Daoy (cell line): ENCODE results near the gene HDAC7. TPM values are rescaled to one million over a fixed set of nuclear protein-coding genes. Genes with fewer than 3 reads are reported as not detected.

Experiments
- DNase-seq: peaks from one replicate; pipeline ENCODE4 v3.0.0-alpha.2; 2015; ENCODE audit warnings: low read depth
- total RNA-seq: library from RNA; depleted of rRNA; stranded (reverse); fragments of >200 nt; shearing (Covaris generic); gene quantifications from 2 replicates; pipeline ENCODE4 v1.2.3, GENCODE V29; 2014

HDAC7 gene
- total RNA-seq, 1 experiment from 2014 or later, result 20.6 TPM

DNA sequence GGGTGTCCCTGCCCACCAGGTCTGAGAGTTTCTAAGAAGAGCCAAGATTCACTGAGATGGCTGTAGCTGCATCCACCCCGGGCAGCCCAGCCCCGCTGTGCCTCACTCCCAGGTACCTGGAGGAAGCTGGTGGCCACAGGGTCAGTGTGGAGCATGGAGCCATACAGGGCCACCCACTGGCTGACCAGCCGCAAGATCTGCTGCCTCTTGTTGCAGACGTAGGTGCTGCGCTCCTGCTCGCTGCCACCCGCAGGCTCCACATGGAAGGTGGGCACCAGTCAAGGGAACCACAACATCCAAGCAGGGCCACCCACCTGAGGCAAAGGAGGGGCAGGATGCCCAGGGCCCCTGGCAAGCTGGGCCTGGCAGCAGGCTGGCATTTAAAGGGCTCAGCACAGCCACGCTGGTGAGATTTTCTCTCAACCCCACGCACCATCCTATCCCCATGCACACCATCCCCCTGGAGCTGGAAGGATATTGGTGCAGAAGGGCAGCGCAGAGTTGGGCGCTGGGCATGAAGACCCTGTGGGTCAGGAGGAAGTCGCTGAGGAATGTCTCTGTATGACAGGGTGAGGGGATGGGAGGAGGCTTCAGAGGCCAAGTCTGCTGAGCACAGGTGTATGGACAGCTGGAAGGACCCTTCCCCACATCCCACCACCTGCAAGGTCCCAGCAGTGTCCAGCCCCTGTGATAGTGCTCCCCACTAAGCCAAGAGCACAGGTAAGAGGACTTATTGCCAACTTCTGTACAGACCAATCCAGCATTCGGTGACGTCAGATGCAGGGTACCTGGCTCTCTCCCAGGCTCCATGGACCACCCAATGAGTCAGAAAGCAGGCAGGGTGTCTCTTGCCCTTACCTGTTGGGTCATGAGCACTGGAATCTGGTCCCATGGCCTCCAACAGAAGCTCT, 71.9 kb downstream of the HDAC7 start:
- no peak for DNase-seq

GRCh38 chr12:47747126-47747525, 72.6 kb downstream of the HDAC7 start:
- DNase-seq, result no peak

GRCh38 chr12:47746523-47746922, 73.2 kb downstream of the HDAC7 start:
- no peak for DNase-seq

- DNase-seq, result no peak
These were observed 73.6 kb downstream of the HDAC7 start for GRCh38 chr12:47746073-47746472.

GRCh38 chr12:47745485-47746041, 74.1 kb downstream of the HDAC7 start:
- no peak for DNase-seq

- DNase-seq, result no peak
These were observed 74.8 kb downstream of the HDAC7 start for GRCh38 chr12:47744778-47745436.

GRCh38 chr12:47744005-47744651, 75.6 kb downstream of the HDAC7 start:
- DNase-seq, result no peak

- DNase-seq, result no peak
These were observed 76.3 kb downstream of the HDAC7 start for GRCh38 chr12:47743311-47743860.

DNA sequence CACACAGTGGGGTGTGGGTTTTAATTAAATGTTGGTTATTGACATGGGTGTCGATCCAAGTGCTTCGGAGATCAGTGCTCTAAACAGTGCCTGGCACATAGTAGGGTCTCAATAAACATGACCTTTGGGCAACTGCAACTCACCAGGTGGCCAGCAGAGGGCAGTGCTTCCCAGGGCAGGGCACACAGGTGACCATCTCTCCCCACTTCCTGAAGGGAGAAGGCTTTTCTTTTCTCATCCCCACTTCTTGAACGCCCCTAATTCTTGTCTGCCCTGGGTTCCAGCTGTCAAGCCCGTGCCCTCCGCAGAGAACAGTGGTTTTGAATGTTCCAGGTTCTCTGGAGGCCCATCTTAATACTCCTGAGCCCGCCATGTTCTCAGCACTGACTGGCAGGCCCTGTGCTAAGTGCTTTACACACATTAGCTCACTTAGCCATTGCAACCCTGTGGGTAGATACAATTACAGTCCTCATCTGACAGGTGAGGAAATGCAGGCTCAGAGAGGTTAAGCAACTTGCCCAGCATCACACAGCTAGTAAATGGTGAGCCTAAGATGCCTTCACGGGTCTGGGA, 77.4 kb downstream of the HDAC7 start:
- DNase-seq, result peak; percentile 64

DNA sequence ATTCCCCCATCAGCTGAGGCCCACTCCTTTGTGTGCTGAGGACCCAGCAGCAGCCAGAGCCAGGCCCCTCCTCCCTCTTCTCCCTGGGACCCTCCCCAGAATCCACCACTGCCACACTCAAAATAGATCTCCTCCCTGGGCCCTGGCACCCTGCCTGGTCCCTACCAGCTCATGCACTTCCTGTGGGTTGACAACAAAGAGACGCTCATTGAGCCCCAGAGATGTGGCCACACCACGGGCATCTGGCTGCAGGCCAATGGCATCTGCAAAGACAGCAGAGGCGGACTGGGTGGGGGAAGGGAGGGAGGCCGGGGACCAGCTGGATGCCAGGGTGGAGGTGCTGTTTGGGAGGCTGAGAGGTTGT, 78.4 kb downstream of the HDAC7 start:
- DNase-seq, result peak; percentile 87

- DNase-seq, result no peak
These were observed 78.9 kb downstream of the HDAC7 start for GRCh38 chr12:47740606-47741339.

DNA sequence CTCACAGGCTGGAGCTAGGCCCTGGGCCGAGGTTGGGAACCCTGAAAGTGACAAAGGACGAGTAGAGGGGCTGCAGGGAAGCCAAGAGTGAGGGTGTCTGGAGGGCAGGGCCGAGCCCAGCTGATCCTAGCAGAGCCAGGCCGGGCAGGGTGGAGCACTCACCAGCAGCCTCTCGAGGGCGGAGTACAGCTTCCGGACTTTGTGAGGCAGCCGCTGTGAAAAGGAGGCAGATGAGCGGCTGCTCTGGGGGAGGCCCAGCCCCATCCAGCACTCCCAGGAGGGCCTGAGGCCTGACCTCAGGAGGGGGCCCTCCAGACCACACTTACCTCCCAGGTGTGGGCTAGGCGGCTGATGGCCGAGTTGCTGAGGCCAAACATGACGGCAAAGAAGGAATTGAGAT, 79.7 kb downstream of the HDAC7 start:
- no peak for DNase-seq

- no peak for DNase-seq
These were observed 80.4 kb downstream of the HDAC7 start for GRCh38 chr12:47739297-47739696.

DNA sequence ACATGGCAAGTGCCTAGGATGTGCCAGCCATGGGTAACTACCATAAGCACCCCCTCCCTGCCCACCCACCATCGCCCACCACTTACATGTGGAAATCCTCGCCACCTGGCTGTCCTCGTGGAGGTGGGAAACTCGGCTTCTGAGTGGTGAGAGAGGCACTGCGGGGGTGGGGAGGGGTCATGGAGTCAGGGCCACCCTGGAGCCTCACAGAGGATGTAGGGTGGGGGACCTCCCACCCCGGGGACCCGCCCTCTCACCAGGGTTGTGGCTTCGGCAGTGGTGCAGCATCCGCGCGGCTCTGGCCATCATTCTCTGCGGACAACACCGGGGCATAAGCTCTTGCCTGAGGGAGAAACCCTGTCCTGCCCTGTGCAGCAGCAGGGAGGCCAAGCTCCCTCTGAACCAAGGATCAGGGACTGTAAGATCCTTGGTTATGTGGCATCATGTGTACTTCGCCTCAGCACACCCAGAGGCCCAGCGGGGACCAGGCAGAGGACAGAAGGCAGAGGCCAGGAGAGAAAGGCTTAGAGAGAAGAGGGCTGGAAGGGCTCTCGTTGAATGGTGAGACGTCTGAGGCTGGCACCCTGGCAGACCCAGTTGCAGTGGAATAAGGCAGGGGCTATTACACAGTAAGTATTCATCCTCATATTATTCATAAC, 81.6 kb downstream of the HDAC7 start:
- DNase-seq, result no peak

GRCh38 chr12:47736877-47737676, 82.6 kb downstream of the HDAC7 start:
- DNase-seq, result no peak

GRCh38 chr12:47736216-47736615, 83.5 kb downstream of the HDAC7 start:
- no peak for DNase-seq

- no peak for DNase-seq
These were observed 84.1 kb downstream of the HDAC7 start for GRCh38 chr12:47735649-47736048.

DNA sequence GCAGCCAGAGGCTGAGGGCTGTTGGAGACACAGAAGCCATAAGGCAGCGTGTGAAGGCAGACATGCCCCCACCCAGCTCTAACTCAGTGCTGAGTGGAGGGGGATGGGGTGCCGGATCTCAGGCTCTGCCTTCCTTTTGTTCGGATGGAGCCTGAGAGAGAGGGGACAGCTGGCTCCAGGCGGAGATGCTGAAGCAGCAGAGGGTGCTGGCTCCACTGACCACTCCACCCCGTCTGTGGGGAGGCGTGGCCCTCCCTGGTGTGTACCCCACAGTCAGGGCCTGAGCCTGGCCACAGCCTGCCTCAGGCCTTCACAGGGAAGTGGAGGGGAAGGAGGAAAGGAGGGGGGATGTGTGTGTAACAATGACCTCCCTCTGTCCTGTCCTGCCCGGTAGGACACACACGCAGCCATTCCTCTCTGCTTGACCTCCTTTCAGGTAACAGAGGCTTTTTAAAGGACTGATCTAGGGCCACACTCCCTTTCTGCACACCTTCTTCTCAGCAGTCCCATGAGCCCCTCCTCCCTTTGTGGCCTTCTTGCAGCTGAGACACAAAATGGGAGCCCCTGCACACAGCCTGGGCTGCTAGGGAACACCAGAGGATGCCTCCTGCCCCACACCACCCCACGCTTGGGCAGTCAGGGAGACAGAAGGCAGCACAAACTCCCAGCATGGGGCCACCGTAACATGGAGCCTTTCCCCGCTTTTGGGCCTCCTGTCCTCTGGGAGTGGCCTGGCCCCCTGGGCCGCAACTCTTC, 84.8 kb downstream of the HDAC7 start:
- no peak for DNase-seq

GRCh38 chr12:47733142-47733541, 86.6 kb downstream of the HDAC7 start:
- no peak for DNase-seq
